IPS-11a (cell line): ENCODE data around the gene NCAM1.
"Not testable (repeated sequence)": the region's sequence is repeated elsewhere in the genome, so short reads cannot be mapped to it uniquely, and the experiment has no call there.

Source experiments
- H3K4me3 ChIP-seq: one replicate; pipeline ENCODE4 v1.5.1; 2013; ENCODE audit warnings: low read depth, low read length, control low read depth

The NCAM1 gene

GRCh38 chr11:113018913-113019312 lies 57.7 kb downstream of the NCAM1 start:
- H3K4me3 ChIP-seq: no peak overlapping the region

GRCh38 chr11:113019711-113020110 lies 58.5 kb downstream of the NCAM1 start:
- H3K4me3 ChIP-seq: no peak overlapping the region

GRCh38 chr11:113021111-113021510 lies 59.9 kb downstream of the NCAM1 start:
- H3K4me3 ChIP-seq: no peak overlapping the region

GRCh38 chr11:113022262-113022661 lies 61.0 kb downstream of the NCAM1 start:
- no peak overlapping the region for H3K4me3 ChIP-seq

- H3K4me3 ChIP-seq: no peak overlapping the region
These were observed 62.0 kb downstream of the NCAM1 start for GRCh38 chr11:113023228-113023627.

- no peak overlapping the region for H3K4me3 ChIP-seq
These were observed 62.8 kb downstream of the NCAM1 start for GRCh38 chr11:113023986-113024385.

- H3K4me3 ChIP-seq: no peak overlapping the region
These were observed 65.6 kb downstream of the NCAM1 start for GRCh38 chr11:113026778-113027177.

GRCh38 chr11:113034576-113034975 lies 73.4 kb downstream of the NCAM1 start:
- H3K4me3 ChIP-seq: no peak overlapping the region

- H3K4me3 ChIP-seq: no peak overlapping the region
These were observed 74.5 kb downstream of the NCAM1 start for GRCh38 chr11:113035708-113036107.

- H3K4me3 ChIP-seq: no peak overlapping the region
These were observed 82.5 kb downstream of the NCAM1 start for GRCh38 chr11:113043698-113044097.

GRCh38 chr11:113045146-113045545 lies 83.9 kb downstream of the NCAM1 start:
- H3K4me3 ChIP-seq: no peak overlapping the region

GRCh38 chr11:113046866-113047265 lies 85.6 kb downstream of the NCAM1 start:
- no peak overlapping the region for H3K4me3 ChIP-seq

GRCh38 chr11:113048820-113049768 lies 87.9 kb downstream of the NCAM1 start:
- H3K4me3 ChIP-seq: no peak overlapping the region

GRCh38 chr11:113053042-113053441 lies 91.8 kb downstream of the NCAM1 start:
- H3K4me3 ChIP-seq: not testable (repeated sequence)

GRCh38 chr11:113057038-113057437 lies 95.8 kb downstream of the NCAM1 start:
- no peak overlapping the region for H3K4me3 ChIP-seq

- H3K4me3 ChIP-seq: no peak overlapping the region
These were observed 98.3 kb downstream of the NCAM1 start for GRCh38 chr11:113059548-113059947.

- no peak overlapping the region for H3K4me3 ChIP-seq
These were observed 104.1 kb downstream of the NCAM1 start for GRCh38 chr11:113065330-113065729.

- no peak overlapping the region for H3K4me3 ChIP-seq
These were observed 111.1 kb downstream of the NCAM1 start for GRCh38 chr11:113072237-113072858.

- no peak overlapping the region for H3K4me3 ChIP-seq
These were observed 112.2 kb downstream of the NCAM1 start for GRCh38 chr11:113073290-113073953.

GRCh38 chr11:113075586-113076095 lies 114.4 kb downstream of the NCAM1 start:
- H3K4me3 ChIP-seq: no peak overlapping the region

- H3K4me3 ChIP-seq: no peak overlapping the region
These were observed 116.2 kb downstream of the NCAM1 start for GRCh38 chr11:113077379-113077778.
